Embryonic facial prominence (tissue), 1 donor: ENCODE results near the gene NRXN2.
"Not testable (repeated sequence)": the region's sequence is repeated elsewhere in the genome, so short reads cannot be mapped to it uniquely, and the experiment has no call there.

Experiments used
- DNase-seq: peaks from one replicate; pipeline ENCODE4 v3.0.0-alpha.2; 2016; ENCODE audit errors: extremely low spot score

NRXN2 gene

GRCh38 chr11:64605656-64606585, 117.1 kb downstream of the NRXN2 start:
- no peak for DNase-seq

GRCh38 chr11:64605244-64605560, 117.8 kb downstream of the NRXN2 start:
- DNase-seq = no peak

DNA sequence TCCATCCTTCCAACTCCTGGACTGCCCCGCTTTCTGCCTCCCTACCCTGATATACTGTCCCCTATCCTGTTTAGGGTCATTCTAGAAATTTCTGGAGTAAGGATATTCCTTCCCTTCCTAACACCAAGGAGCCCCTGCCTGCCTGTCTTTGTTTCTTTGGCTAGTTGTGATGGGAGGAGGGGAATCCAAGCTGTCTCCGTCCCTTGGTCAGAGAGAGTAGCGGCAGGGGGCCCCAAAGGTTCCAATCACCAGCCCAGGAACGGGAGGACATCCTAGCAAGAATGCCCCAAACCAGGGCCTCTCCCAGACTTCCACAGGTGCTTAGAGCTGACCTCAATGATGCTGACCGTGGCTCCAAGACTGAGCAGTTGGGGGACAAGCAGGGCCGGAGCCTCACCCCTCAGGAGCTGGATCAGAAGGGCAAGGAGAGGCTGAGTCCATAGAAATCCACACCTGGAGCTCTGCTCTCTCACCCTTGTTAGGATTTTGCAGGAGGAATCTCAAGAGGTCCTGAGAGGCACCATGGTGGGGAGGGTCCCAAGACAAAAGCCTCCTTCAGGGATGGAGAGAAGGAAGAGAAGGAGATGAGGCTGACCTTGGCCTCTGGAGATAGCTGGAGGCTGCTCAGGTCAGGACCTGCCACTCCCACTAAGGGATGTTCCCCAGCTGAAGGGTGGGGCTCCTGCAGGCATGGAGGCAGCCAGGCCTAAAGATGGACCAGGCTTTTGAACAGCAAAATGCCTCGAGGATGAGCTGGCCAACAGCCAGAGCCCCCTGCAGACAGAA, 118.3 kb downstream of the NRXN2 start:
- DNase-seq = no peak

- DNase-seq = no peak
These were observed 119.4 kb downstream of the NRXN2 start for GRCh38 chr11:64603411-64604110.

GRCh38 chr11:64602466-64603070, 120.4 kb downstream of the NRXN2 start:
- DNase-seq = no peak

DNA sequence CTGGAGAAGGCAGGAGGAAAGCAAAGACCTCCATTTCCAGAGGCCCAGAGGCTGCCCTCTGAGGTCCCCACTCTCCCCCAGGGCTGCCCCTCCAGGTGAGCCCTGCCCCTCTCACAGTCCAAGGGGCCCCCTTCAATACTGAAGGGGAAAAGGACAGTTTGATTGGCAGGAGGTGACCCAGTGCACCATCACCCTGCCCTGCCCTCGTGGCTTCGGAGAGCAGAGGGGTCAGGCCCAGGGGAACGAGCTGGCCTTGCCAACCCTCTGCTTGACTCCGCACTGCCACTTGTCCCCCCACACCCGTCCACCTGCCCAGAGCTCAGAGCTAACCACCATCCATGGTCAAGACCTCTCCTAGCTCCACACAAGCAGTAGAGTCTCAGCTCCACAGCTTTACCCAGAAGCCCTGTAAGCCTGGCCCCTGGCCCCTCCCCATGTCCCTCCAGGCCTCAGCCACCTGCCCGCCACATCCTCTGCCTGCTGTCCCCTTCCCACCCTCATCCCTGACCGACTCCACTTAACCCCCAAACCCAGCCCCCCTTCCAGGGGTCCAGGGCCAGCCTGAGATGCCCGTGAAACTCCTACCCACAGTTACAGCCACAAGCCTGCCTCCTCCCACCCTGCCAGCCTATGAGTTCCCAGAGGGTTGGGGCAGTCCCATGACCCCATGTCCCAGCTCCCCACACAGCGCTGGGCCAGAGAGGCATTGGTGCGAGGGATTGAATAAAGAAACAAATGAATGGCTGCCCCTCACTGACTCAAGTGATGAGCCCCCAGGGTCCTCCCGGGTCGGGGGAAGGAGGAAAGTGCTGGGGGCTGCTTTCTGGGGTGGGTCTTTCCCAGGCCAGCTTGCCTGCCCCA, 121.2 kb downstream of the NRXN2 start:
- no peak for DNase-seq

DNA sequence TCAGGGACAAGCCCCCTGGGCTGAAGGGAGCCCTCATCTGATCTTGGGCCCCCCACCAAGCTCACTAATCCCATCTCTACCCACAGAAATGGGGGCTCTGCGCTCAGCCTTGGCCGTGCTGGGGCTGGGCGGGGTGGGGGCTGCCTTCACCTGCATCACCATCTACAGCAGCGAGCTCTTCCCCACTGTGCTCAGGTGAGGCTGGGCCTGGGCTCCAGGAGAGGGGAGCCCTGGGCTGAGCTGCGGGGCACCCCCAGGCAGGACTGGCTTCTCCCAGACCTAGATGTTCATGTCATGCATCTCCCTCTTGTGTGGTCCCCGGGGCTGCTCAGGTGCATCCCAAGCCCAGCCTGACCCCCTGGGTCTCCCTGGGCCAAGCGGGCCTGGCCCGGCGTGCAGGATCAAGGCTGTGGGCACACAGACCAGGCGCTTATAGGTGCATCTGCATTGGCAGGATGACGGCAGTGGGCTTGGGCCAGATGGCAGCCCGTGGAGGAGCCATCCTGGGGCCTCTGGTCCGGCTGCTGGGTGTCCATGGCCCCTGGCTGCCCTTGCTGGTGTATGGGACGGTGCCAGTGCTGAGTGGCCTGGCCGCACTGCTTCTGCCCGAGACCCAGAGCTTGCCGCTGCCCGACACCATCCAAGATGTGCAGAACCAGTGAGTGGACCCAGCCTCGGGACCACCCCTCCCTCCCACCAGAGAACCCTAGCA, 122.6 kb downstream of the NRXN2 start:
- no peak for DNase-seq

- no peak for DNase-seq
These were observed 123.2 kb downstream of the NRXN2 start for GRCh38 chr11:64599698-64600211.

DNA sequence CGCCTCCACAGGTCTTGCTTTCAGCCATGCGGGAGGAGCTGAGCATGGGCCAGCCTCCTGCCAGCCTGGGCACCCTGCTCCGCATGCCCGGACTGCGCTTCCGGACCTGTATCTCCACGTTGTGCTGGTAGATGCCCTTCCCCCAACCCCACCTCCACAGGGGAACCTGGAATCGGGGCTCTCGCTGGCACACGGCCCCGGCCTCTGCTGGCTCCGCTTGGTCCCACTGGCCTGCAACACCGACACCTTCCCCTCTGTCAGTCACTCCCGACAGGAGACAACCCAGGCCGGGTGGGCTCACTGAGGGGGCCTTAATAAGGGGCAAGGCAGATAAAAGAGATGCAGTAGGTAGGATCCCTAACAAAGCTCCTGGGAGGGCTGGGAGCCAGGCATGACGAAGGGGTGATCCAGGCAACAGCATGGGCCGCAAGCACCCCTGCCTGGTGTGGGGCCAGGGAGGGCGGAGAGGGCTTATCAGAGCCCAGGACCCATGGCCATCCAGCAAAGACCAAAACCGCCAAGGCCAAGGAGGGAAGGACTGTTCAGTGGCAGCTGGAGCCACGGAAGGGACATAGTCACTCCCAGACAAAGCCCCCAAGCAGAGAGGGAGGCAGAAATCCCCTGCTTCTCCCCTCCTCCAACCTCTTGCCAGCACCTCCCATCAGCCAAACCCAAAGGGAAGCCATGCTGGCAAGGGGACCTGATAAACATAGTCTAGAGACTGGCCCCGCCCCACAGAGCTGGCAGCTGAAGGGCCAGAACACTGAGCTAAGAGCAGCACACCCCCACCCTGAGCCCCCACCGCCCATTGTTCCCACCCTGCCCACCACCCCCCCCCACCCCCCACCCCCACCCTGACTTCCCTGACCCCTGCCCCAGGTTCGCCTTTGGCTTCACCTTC, 124.0 kb downstream of the NRXN2 start:
- no peak for DNase-seq

DNA sequence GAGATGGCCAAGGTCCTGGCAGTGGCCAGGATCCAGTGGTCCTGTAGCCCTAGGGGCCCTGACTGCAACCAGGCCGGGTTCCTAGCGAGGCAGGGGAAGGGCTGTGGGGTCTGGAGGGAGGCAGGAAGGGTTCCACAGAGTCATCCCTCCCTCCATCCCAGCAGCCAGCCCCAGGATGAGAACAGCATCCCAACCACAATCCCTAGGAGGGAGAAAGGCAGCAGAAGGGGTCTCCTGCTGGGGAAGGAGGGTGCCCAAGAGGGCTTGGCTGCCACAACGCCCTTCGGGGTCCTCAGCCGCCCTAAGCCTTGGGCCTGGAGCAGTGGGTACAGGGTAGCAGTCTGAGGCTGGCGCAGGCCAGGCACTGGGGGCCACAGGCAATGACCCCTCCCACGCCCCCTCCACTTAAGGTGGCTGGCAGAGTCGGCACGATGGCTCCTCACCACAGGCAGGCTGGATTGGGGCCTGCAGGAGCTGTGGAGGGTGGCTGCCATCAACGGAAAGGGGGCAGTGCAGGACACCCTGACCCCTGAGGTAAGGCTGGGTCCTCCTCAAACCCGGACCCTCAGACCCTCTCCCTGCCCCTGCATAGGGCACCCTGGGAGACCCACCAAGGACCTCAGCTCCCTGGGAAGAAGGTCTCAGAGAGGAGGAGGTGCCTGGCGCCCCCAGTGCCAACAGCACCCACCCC, 124.7 kb downstream of the NRXN2 start:
- DNase-seq = no peak

DNA sequence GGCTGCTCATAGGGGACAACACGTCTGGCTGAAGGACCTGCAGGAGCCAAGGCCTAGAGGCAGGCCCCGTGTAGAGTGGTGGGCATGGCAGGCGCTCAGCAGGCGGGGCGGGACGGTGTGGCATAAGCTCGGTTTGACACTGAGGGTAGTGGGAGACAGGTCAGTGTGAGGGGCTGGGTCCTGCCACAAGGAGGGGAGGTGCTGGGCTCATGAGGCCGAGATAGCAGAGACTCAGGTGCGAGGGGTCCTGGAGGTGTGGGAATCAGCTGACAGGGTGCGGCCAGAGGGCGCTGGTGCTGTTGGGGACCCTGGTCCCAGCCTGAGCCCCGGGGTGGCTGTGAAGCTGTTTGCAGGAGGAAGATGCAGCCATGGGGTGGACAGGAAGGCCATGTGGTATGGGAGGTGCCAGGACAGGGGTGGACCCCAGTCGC, 125.3 kb downstream of the NRXN2 start:
- DNase-seq = no peak

DNA sequence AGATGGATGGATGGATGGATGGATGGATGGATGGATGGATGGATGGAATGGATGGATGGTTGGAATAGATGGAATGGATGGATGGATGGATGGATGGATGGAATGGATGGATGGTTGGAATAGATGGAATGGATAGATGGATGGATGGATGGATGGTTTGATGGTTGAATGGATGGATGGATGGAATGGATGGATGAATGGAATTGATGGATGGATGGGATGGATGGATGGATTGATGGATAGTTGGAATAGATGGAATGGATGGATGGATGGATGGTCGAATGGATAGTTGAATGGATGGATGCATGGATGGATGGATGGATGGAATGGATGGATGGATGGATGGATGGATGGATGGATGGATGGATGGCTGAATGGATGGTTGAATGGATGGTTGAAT, 127.1 kb downstream of the NRXN2 start:
- DNase-seq = not testable (repeated sequence)

GRCh38 chr11:64594159-64594939, 128.6 kb downstream of the NRXN2 start:
- DNase-seq = no peak

GRCh38 chr11:64593156-64594105, 129.6 kb downstream of the NRXN2 start:
- DNase-seq = no peak

DNA sequence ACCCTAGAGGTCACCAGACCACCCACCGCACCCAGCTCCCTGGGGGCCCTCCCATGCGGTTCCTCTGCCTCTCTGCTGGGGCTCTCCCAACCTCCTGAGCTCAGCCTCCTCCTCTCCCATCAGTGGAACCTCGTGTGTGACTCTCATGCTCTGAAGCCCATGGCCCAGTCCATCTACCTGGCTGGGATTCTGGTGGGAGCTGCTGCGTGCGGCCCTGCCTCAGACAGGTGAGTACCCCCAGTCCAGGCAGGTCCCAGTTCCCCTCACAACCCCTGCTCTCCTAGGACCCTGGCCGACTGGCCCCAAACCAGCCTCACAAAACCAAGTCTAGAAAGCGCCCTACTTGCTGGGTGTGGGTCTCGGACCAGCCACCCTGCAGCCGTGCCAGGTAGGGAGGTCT, 130.3 kb downstream of the NRXN2 start:
- DNase-seq = no peak

- DNase-seq = no peak
These were observed 130.8 kb downstream of the NRXN2 start for GRCh38 chr11:64592234-64592615.
